GM19397 (cell line): ENCODE measurements around the gene UBE2J1.

Experiments
- ATAC-seq: cut with Tn5 transposase; IDR thresholded peaks from one replicate; pipeline ENCODE4 v1.9.1; 2021; ENCODE audit warnings: mild to moderate bottlenecking, moderate library complexity; ENCODE audit not compliant: unreplicated experiment

The UBE2J1 gene

DNA sequence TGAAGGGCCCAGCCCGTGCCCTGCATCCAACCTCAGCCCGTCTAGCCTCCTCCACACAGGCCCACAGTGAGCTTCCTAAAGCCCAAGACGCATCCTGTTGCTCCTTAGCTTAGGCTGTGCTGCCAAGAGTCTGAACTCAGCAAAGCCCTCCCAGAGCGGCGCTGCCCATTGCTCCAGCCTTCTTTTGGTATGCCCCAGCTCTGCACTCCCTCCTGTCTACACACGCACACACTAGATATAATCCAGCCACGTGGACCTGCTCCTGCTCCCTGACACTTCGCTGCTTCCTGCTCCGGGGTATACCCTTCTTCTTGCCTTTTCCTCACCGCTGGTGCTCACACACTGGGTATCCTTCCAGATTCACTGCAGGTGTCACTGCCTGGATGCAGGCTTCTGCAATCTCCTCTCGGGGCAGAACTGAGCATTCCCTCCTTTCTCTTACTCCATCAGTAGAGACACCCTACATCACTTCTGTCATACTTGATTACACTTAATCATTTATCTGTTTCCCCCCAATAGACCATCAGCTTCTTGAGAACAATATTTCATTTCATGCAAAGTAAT is 61.2 kb downstream of the UBE2J1 start:
- ATAC-seq: no peak

DNA sequence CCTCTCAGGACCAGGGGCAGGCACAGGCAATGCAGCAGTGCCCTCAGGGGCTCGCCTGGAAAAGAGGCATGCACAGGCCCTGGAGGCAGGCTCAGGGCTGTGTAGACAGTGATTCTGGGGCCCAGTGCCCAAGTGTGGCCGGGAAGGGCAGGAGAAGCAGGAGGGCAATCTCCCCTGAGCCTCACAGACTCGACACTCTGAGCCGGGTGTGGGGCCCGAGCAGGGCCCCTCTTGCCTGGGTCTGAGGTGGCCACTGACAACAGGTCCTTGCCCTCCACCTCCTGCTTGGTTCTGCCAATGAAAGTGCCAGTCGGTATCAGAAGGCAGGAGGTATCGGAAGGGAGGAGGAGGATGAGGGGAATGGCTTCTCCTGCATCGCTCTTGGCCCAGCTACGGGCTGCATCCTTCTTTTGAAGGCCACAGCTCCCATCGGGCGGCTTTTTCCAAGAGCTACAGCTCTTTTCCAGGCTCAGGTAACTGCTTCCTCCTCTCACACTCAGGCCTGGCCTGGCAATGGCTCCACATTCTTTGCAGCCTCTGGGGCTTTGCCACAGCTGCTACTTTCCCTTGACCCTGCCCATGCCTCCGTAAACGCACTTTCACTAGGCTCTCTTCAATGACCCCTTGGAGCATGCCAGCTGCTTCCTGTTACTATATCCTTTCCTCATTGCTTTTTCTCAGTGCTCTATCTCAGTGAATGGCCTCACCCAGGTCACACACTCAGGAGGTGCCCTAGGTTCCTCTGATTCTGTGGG is 61.9 kb downstream of the UBE2J1 start:
- ATAC-seq: no peak

DNA sequence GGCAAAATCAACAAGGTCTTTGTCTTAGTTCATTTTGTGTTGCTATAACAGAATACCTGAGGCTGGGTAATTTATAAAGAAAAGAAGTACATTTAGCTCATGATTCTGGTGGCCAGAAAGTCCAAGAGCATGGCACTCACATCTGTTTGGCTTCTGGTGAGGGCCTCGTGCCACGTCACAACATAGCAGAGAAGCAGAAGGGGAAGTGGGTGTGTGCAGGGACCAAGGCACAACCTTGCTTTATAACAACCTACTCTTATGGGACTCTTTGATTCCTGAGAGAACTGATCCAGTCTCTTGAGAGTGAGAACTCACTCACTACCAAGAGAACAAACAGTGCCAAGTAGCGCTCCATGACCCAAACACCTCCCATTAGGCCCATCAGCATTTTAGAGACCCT is 62.8 kb downstream of the UBE2J1 start:
- ATAC-seq: no peak

DNA sequence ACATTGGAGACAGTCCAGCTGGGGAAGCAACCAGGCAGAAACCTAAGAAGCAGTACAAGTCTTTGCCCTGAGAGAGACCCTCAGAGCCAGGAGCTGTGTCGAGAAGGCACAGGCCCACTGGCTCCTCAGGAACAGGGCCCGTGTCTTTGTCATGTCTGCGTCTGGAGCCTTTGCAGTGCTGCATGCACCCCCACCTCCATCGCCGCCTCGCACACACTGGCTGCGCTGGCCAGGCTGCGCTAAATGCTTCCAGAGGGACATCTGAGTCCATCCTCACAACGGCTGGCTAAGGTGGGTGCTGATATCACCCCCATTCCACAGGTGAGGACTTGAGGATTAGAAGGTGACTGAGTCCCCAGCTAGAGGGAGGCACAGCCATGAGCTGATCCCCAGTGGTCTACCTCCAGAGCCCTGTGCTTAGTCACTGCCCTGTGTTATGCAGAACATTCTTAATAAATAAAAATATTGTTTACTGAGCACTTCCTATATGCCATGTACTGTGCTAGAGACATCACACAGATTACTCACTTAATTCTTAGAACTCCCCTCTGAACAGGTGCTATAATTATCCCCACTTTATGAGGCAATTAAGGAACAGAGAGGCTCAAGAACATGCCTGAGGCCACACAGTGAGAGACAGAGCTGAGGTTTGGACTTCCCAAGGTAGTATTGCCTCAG is 65.0 kb downstream of the UBE2J1 start:
- ATAC-seq: no peak

DNA sequence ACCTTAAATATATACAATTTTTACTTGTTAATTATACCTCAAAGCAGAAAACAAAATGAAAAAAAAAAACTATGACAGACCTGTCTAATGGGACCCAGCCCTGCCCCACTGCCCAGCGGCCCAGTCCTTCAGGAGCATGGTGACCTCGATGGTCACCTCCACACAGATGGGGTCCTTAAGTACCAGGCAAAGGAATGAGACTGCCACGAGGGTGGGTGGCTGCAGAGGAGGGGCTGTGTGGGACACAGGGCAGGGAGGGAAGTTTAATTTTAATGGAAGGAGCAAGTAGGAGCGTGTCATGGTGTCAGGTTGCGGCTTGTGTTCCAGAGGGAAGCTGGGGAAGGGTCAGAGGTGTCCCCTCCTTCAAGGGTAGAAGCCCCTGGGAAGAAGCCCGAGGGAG is 66.0 kb downstream of the UBE2J1 start:
- ATAC-seq: no peak

DNA sequence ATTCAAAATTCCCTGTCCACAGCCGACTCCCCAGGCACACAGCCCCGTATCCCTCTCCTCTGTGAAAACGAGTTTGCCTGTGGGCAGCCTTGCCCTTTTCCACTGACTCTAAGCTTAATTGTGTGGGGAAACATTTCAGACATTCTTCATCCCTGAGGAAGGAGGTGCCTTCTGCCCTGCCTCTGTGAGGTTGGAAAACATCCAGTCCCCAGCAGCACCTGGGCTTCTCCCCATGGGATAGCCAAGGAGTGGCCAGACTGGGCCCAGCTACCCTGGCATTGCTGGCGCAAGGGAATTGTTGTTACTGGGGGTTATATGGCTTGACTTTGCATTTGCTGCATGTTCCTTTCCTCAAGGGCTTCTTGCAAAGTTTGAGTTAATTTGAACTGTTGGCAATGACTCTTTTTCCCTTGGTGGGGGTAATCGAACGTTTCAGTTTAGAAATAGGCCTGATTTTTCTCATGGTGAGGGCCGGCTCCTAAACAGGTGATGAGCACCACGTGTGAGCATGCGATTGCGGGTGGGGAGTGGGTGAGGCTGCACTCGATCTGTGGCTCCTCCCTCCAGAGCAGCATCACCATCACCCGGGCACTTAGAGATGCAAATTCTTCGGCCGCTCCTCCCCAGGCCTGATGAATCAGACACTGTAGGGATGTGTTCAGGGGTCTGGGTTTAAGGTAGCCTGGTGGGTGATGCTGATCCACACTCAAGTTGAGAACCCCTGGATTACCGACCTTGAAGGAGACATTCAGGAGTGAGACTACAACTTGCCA is 67.4 kb downstream of the UBE2J1 start:
- no peak for ATAC-seq

DNA sequence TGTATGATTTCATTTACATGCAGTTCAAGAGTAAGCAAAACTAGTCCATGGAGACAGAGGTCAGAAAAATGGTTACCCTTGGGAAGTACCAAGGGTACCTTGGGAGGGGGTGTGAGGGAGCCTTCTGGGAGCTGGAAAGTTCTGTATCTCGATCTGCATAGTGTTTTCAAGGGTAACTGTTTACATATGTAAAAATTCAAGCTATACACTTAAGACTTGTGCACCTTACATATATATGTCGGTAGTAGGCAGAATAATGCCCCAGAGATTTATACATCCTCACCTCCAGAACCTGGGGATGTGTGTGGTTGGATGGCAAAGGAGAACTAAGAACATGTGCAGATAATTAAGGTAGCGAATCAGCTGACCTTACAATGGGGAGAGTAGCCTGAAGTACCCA is 68.4 kb downstream of the UBE2J1 start:
- no peak for ATAC-seq

- no peak for ATAC-seq
Measured at GRCh38 chr6:89282749-89283148, 69.8 kb downstream of the UBE2J1 start.

GRCh38 chr6:89281779-89282246 is 70.7 kb downstream of the UBE2J1 start:
- peak; percentile 90 for ATAC-seq

DNA sequence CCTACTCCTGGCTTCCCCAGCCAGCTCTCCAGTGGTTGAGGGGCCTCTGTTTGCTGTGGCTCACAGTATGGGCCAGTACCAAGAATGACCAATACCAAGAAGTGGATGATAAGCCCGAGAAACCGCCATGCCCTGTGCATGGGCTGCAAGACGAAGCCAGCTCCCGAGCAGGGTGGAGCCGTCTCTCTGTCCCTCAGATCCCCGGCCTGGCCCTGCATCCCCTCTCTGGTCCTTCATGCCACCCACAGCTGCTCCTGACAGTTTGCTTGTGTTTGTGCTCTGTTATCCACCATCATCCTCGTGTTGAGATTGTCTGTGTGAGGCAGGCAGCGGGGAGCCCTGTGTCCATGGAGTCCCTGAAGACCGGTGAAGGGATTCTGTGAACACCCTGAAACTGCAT is 73.6 kb downstream of the UBE2J1 start:
- ATAC-seq: no peak
